HG03342 (cell line): ENCODE data around the gene PDE6D.

Experiments
- ATAC-seq: cut with Tn5 transposase; IDR thresholded peaks from one replicate; pipeline ENCODE4 v1.9.1; 2021; ENCODE audit warnings: mild to moderate bottlenecking, moderate library complexity; ENCODE audit not compliant: unreplicated experiment

PDE6D gene

DNA sequence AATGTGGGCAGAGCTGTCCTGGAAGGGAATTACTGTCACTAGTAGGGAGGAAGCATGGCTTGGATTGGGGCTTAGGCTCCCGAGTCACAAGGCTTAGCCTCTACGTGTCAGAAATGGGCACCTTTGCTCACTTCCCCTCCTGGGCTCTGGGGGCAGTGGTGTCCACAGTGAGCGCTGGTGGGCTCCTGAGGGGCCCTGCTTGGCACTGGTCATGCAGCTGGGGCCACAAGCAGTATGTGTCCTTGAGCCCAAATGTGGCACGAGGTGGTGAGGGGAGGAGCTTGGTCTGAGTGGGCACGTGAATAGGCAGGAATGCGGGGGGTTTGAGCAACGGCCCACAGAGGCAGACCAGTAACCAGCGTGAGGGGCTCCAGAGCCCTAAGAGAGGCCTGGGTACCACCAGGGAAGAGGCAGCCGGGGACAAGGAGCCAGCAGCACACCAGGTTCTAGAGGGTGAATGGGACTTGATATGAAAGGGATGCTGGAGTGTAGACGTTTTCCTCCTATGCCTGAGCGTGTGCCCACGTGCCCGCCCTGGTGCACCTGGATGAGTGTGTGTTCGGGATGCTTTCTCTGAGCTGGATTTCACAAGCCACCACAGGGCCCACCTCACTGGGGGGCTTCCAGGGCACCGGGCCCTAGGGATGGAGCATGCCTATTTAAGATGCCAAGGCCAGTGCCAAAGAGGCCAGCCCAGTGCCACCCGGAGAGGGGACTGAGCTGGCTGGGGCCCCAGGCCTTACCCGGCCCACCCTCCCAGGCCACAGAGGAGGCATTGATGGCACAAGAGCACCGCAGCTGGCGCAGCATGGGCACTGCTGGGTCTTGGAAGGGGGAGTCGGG is 95.5 kb downstream of the PDE6D start:
- ATAC-seq: no peak

DNA sequence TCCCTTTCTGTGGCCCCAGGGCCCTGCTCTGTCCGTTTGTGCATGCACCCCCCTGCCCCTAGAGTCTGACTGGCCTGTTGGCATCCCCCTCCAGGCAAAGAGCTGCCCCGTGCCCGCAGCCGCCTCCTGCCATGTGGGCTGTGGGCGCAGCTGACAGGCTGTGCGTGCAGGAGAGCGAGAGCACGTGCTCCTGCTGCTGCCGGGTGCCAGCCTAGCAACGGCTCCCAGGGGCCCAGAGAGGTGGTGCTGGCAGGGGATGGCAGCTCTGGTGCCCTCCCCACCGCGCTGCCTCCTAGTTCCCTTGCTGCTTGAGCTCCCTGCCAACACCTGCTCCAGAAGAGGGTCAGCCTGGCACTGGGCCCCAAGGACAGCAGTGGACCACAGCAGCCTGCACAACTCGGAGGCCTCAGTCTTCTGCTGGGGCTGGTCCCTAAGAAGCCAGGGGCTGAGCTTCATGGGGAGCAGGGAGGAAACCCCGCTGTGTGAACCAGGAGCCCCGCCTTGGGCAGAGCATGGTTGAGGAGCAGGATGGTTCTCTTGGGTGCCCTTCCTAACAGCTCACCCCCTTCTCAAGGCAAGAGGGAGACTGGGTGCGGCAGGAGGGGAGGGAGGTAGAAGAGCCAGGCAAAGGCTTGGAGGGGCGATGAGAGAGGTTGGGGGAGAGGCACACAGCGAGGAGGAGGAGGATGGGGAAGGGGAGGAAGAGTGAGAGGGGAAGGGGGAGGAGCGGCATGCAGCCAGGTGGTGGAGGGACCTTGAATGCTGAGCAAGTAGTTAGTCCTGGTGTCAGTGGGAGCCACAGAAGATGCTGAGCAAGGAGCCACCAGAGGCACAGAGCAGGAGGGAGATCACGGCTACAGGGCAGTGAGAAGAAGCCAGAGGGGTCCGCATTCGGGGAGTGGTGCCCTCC is 96.5 kb downstream of the PDE6D start:
- ATAC-seq: no peak

DNA sequence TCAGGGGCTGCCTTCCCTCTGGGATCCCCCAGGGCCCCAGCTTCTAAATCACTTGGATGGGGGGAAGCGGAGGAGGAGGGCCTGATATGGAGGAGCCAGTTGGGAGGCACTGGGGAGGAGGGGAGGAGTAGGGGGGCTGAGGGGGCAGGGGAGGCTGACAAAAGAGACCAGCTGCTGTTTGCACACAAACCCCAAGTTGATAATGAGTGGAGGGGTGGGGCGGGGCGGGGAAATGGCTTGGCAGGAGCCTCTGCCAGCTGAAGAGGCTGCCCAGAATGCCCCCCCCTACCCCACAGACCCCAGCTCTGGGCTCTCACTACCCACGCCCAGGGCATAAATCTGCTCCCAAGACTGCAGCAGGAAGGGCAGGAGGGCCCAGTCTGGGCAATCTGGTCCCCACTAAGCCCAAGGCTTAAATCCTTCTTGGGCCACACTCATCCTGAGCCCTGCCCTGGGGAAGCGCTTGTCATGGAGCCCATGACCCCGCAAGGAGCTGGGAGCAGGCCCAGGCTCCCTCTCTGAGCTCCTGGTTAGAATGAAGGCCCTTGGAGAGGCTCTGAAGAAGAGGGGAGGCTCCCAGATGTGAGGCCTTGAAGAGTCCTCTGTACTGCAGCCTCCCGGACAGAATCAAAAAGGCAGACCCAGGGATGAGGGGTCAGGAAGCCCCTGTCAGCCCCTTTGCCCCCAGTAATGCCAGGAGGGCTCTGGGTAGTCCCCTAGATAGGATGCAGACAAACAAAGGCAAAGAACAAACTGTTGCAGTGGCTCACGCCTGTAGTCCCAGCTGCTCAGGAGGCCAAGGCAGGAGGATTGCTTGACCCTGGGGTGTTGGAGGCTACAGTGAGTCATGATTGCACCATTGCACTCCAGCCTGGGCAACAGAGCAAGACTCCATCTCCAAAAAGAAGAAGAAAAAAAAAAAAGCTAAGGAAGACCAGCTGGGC is 97.5 kb downstream of the PDE6D start:
- no peak for ATAC-seq

DNA sequence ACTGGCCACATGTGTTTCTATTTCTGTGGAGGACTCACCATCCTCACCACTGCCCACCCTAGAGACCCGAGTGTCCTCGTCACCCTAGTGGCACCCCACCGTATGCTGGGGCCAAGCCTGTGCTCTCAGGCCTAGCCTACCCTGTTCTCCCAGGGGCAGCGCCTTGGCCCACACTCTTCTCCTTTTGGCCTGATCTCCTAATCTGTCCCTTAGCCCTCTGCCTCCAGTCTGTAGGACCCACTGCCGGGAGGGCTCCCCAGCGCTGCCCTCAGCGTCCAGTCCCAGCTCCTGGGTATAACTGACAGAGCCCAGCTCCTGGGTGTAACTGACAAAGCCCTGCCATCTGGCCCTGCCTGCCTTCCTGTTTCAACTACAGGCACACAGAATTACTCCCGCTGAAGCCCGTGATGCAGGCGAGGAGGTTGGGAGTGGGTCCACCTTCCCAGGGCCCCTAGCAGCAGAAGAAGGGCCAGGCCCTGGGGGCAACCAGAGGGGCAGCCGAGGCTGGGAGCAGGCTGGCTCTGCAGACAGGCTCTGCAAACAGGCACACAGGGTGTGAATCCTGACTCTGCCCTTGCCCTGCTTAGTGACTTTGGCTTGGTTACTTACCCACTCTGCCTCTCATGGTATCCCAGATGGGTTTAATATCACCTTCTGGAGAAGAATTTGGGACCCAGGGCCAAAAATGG is 98.3 kb downstream of the PDE6D start:
- no peak for ATAC-seq
